ENCODE results near the gene CD3D.

DNA sequence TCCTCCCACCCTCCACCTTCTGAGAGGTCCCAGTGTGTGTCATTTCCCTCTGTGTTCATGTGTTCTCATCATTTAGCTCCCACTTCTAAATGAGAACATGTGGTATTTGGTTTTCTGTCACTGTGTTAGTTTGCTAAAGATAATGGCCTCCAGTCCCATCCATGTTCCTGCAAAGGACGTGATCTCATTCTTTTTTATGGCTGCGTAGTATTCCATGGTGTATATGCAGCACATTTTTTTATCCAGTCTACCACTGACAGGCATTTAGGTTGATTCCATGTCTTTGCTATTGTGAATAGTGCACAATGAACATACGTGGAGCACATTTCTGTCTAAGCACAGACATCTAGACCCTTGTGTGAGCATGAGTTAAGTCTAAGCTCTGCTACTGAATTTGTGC lies 32.2 kb downstream of the CD3D start:
- TF ChIP-seq, protein P1, sequence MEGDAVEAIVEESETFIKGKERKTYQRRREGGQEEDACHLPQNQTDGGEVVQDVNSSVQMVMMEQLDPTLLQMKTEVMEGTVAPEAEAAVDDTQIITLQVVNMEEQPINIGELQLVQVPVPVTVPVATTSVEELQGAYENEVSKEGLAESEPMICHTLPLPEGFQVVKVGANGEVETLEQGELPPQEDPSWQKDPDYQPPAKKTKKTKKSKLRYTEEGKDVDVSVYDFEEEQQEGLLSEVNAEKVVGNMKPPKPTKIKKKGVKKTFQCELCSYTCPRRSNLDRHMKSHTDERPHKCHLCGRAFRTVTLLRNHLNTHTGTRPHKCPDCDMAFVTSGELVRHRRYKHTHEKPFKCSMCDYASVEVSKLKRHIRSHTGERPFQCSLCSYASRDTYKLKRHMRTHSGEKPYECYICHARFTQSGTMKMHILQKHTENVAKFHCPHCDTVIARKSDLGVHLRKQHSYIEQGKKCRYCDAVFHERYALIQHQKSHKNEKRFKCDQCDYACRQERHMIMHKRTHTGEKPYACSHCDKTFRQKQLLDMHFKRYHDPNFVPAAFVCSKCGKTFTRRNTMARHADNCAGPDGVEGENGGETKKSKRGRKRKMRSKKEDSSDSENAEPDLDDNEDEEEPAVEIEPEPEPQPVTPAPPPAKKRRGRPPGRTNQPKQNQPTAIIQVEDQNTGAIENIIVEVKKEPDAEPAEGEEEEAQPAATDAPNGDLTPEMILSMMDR (IDR thresholded peaks at IDR 0.05) = no peak
- TF ChIP-seq POLR2A (IDR thresholded peaks at IDR 0.05) = no peak
